Smooth muscle cell (in vitro differentiated cells): Measurements from ENCODE around the gene NRARP. TPM values are rescaled to one million over a fixed set of nuclear protein-coding genes. Genes with fewer than 3 reads are reported as not detected.

Experiments used
- DNase-seq: peaks from one replicate; lab custom pipeline; 2025; ENCODE audit not compliant: unreplicated experiment; lab: John Stamatoyannopoulos, UW
- H2AFZ ChIP-seq: fragments of 200-600 bp; sonication (generic); 2 replicates; pipeline ENCODE4 v1.6.0; 2016; ENCODE audit warnings: antibody characterized with exemption, low read depth, mild to moderate bottlenecking
- H3F3A ChIP-seq: fragments of 200-600 bp; sonication (generic); 2 replicates; pipeline ENCODE4 v1.6.0; 2017; ENCODE audit warnings: antibody characterized with exemption, low read depth
- H3K27ac ChIP-seq: fragments of 200-600 bp; sonication (generic); 2 replicates; pipeline ENCODE4 v1.5.1; 2016; ENCODE audit warnings: low read depth, mild to moderate bottlenecking
- H3K27me3 ChIP-seq: fragments of 200-600 bp; sonication (generic); 2 replicates; pipeline ENCODE4 v1.6.1; 2016; ENCODE audit warnings: low read depth, mild to moderate bottlenecking
- H3K36me3 ChIP-seq: fragments of 200-600 bp; sonication (generic); 2 replicates; pipeline ENCODE4 v1.5.1; 2016; ENCODE audit warnings: low read depth
- H3K4me1 ChIP-seq: fragments of 200-600 bp; sonication (generic); 2 replicates; pipeline ENCODE4 v1.5.1; 2016; ENCODE audit warnings: low read depth
- H3K4me2 ChIP-seq: fragments of 200-600 bp; sonication (generic); 2 replicates; pipeline ENCODE4 v1.6.0; 2016; ENCODE audit warnings: mild to moderate bottlenecking
- H3K4me3 ChIP-seq: fragments of 200-600 bp; sonication (generic); 2 replicates; pipeline ENCODE4 v1.5.1; 2016; ENCODE audit warnings: mild to moderate bottlenecking
- H3K79me2 ChIP-seq: fragments of 200-600 bp; sonication (generic); 2 replicates; pipeline ENCODE4 v1.6.0; 2016; ENCODE audit warnings: low read depth, mild to moderate bottlenecking
- H3K9ac ChIP-seq: fragments of 200-600 bp; sonication (generic); 2 replicates; pipeline ENCODE4 v1.6.0; 2016; ENCODE audit warnings: low read depth
- H3K9me3 ChIP-seq: fragments of 200-600 bp; sonication (generic); replicated peaks from 2 replicates; pipeline ENCODE4 v1.5.1; 2016; ENCODE audit warnings: low read depth
- H4K20me1 ChIP-seq: fragments of 200-600 bp; sonication (generic); 2 replicates; pipeline ENCODE4 v1.6.0; 2016; ENCODE audit warnings: low read depth
- CTCF ChIP-seq: fragments of 200-600 bp; sonication (generic); IDR thresholded peaks from 2 replicates; pipeline ENCODE4 v1.5.1; 2017; ENCODE audit warnings: borderline replicate concordance, mild to moderate bottlenecking, antibody characterized with exemption; ENCODE audit not compliant: insufficient read depth, poor library complexity, severe bottlenecking
- WGBS: methylation state at CpG from one replicate; pipeline ENCODE4 v1.1.7; 2016; ENCODE audit warnings: low lambda C conversion rate; 5-methylcytosine and 5-hydroxymethylcytosine counted together
- polyA plus RNA-seq: library from polyadenylated mRNA; unstranded; fragments of >200 nt; fragmentation: Nextera tagmentation; extraction: Ambion mirVana; gene quantifications from 2 replicates; pipeline ENCODE4 v1.2.1, GENCODE V29; 2016
- total RNA-seq: library from RNA; depleted of rRNA; stranded (reverse); fragments of >200 nt; gene quantifications from 2 replicates; pipeline ENCODE4 v1.2.3, GENCODE V29; 2014

NRARP gene
- total and polyA plus RNA-seq, 2 experiments from 2014 or later: 3.0 to 3.7 TPM

GRCh38 chr9:137280474-137281344 is 21.4 kb downstream of the NRARP start:
- H3K4me2 ChIP-seq: peak overlapping the region; percentile 82
- 22% methylated on average over 18 of the region's 85 CpGs for WGBS
- H4K20me1 ChIP-seq: peaks cover 25% of the 10 kb centered on the region
- no peak overlapping the region for H3K9ac ChIP-seq
- H2AFZ ChIP-seq: no peak overlapping the region
- no peak for DNase-seq
- no peaks in the 10 kb centered on the region for H3F3A ChIP-seq
- peak; percentile 46 for TF ChIP-seq CTCF
- no peaks in the 10 kb centered on the region for H3K79me2 ChIP-seq
- peaks cover 15% of the 10 kb centered on the region for H3K4me1 ChIP-seq
- H3K9me3 ChIP-seq: no peaks in the 10 kb centered on the region
- H3K27me3 ChIP-seq: peaks cover 12% of the 10 kb centered on the region
- H3K4me3 ChIP-seq: peak overlapping the region; percentile 38
- no peak overlapping the region for H3K27ac ChIP-seq
- H3K36me3 ChIP-seq: no peaks in the 10 kb centered on the region

GRCh38 chr9:137279741-137280473 is 22.2 kb downstream of the NRARP start:
- Histone ChIP-seq H3K9me3 (no peaks in the 10 kb centered on the region), H3F3A (no peaks in the 10 kb centered on the region), H3K79me2 (no peaks in the 10 kb centered on the region), H3K27ac (no peak overlapping the region), H3K36me3 (no peaks in the 10 kb centered on the region), H4K20me1 (peaks cover 25% of the 10 kb centered on the region), H3K4me2 (no peak overlapping the region), H3K4me3 (no peak overlapping the region), H3K27me3 (peaks cover 12% of the 10 kb centered on the region), H3K9ac (no peak overlapping the region), H2AFZ (no peak overlapping the region), H3K4me1 (peaks cover 15% of the 10 kb centered on the region)
- WGBS: 97% methylated on average over 41 of the region's 41 CpGs
- TF ChIP-seq CTCF: no peak
- DNase-seq: no peak

GRCh38 chr9:137278721-137279711 is 23.1 kb downstream of the NRARP start:
- Histone ChIP-seq H3K27me3 (peaks cover 12% of the 10 kb centered on the region), H3K9ac (no peak overlapping the region), H3K4me3 (no peak overlapping the region), H3F3A (no peaks in the 10 kb centered on the region), H3K9me3 (no peaks in the 10 kb centered on the region), H3K27ac (no peak overlapping the region), H3K4me2 (peak overlapping the region; percentile 88), H3K36me3 (no peaks in the 10 kb centered on the region), H3K79me2 (no peaks in the 10 kb centered on the region), H2AFZ (no peak overlapping the region), H4K20me1 (peaks cover 30% of the 10 kb centered on the region), H3K4me1 (peaks cover 15% of the 10 kb centered on the region)
- TF ChIP-seq CTCF: no peak
- no peak for DNase-seq
- 94% methylated on average over 112 of the region's 139 CpGs for WGBS
